Measurements from ENCODE around the gene PHEX. TPM values are rescaled to one million over a fixed set of nuclear protein-coding genes. Genes with fewer than 3 reads are reported as not detected.

The PHEX gene
- total RNA-seq, 1 experiment from 2014 or later, result 0.27 TPM

DNA sequence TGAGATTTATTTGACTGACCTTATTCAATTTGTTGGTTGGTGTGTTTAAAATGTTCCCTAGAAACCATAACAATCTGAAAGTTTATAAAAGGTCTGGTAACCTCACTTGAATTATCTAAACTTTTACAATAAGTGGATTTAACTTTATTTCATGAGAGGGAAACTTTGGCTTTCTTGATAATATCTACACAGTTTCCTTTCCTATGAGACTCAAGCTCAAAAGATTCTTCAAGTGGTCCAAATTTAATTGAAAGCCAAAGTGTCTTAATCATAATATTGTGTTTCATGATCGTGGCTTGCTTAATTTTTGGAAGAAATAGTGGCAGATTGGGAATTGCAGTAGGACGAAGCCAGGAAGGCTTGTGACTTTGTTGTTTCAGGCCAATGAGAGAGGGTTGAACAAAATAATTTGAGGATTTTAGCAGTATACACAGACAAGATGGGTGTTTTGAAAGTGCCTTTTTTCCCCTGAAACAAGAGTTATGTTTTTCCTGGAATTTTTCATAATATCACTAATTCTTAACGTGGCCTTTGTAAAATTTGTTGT is 55.0 kb downstream of the PHEX start:
- ChIA-PET POLR2A (no interaction called here), CTCF (no interaction called here), RAD21 (ENCODE audit: low non-redundant PET in 1 of 2, low total read pairs in 2 of 2, uncharacterized antibody in 2 of 2, unreplicated experiment in 2 of 2) (no interaction called here)
- Histone ChIP-seq H3K9me3 (ENCODE audit: control insufficient read depth in 1 of 2, insufficient read depth in 1 of 2, low read depth in 1 of 2, low read length in 2 of 2) (no peaks in the 10 kb centered on the region), H4K20me1 (ENCODE audit: insufficient read depth) (no peaks in the 10 kb centered on the region), H3K79me2 (ENCODE audit: insufficient read depth, low read length) (no peaks in the 10 kb centered on the region), H3K27me3 (ENCODE audit: insufficient read depth, low read length) (no peaks in the 10 kb centered on the region), H3K4me2 (ENCODE audit: low read length) (no peak overlapping the region), H3K9me2 (ENCODE audit: insufficient read depth) (no peaks in the 10 kb centered on the region), H2AFZ (ENCODE audit: low read depth, low read length, poor library complexity, severe bottlenecking) (no peak overlapping the region), H3K36me3 (ENCODE audit: control insufficient read depth in 1 of 2, insufficient read depth in 2 of 2, low read length in 2 of 2) (no peaks in the 10 kb centered on the region), H3K27ac (ENCODE audit: low read depth, low read length) (no peak overlapping the region), H3K4me3 (replicated peaks in 1 of 2; ENCODE audit: low read depth in 1 of 2, low read length in 2 of 2) (no peak overlapping the region), H3K4me1 (ENCODE audit: control insufficient read depth in 1 of 2, insufficient read depth in 2 of 2, low read length in 2 of 2) (no peaks in the 10 kb centered on the region), H3K9ac (ENCODE audit: low read length) (no peak overlapping the region)
- intact Hi-C loops (cut with micrococcal nuclease), result no loop called here
- TF ChIP-seq, protein P1, sequence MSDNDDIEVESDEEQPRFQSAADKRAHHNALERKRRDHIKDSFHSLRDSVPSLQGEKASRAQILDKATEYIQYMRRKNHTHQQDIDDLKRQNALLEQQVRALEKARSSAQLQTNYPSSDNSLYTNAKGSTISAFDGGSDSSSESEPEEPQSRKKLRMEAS (IDR thresholded peaks at IDR 0.05), result no peak
- TF ChIP-seq EZH2 (IDR thresholded peaks at IDR 0.05) (no peak), RAD21 (IDR thresholded peaks at IDR 0.05; ENCODE audit: low read depth) (no peak), EZH2phosphoT487 (IDR thresholded peaks at IDR 0.05; ENCODE audit: borderline replicate concordance) (no peak), POLR2A (IDR thresholded peaks at IDR 0.05; ENCODE audit: borderline replicate concordance, extremely low read depth, insufficient read depth, insufficient read length) (no peak), FOSL1 (IDR thresholded peaks at IDR 0.05; ENCODE audit: low read depth) (no peak), ELF1 (IDR thresholded peaks at IDR 0.05; ENCODE audit: borderline replicate concordance, low read depth) (no peak)
- TF ChIP-seq, protein P2, sequence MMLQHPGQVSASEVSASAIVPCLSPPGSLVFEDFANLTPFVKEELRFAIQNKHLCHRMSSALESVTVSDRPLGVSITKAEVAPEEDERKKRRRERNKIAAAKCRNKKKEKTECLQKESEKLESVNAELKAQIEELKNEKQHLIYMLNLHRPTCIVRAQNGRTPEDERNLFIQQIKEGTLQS (IDR thresholded peaks at IDR 0.05), result no peak
- BruUV-seq (replicated peaks), result no TSS peak
- ATAC-seq (no peak), DNase-seq (ENCODE audit: low read depth, low spot score) (no peak)

DNA sequence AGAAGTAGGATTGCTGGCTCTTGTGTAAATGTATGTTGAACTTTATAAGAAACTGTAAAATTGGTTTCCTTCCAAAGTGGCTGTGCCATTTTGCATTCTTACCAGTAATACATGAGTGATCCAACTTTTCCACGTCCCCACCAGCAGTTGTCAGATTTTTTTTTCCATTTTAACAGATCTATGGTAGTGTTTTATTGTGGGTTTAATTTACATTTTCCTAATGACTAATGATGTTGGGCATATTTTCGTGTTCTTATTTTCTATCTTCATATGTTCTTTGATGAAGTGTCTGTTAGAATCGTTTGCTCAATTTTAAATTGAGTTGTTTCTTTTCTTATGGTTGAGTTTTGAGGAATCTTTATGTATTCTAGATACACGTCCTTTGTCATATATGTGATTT is 56.2 kb downstream of the PHEX start:
- DNase-seq (ENCODE audit: low read depth, low spot score) (no peak), ATAC-seq (no peak)
- no peaks in the 10 kb centered on the region for H3K27me3 ChIP-seq (ENCODE audit: insufficient read depth, low read length)
- H3K4me3 ChIP-seq (replicated peaks in 1 of 2; ENCODE audit: low read depth in 1 of 2, low read length in 2 of 2), result no peak overlapping the region
- ChIA-PET RAD21 (ENCODE audit: low non-redundant PET in 1 of 2, low total read pairs in 2 of 2, uncharacterized antibody in 2 of 2, unreplicated experiment in 2 of 2) (no interaction called here), CTCF (no interaction called here), POLR2A (no interaction called here)
- no peak overlapping the region for H3K9ac ChIP-seq (ENCODE audit: low read length)
- no peaks in the 10 kb centered on the region for H3K9me3 ChIP-seq (ENCODE audit: control insufficient read depth in 1 of 2, insufficient read depth in 1 of 2, low read depth in 1 of 2, low read length in 2 of 2)
- H4K20me1 ChIP-seq (ENCODE audit: insufficient read depth), result no peaks in the 10 kb centered on the region
- H2AFZ ChIP-seq (ENCODE audit: low read depth, low read length, poor library complexity, severe bottlenecking), result no peak overlapping the region
- no peak overlapping the region for H3K4me2 ChIP-seq (ENCODE audit: low read length)
- no peak overlapping the region for H3K27ac ChIP-seq (ENCODE audit: low read depth, low read length)
- no peaks in the 10 kb centered on the region for H3K4me1 ChIP-seq (ENCODE audit: control insufficient read depth in 1 of 2, insufficient read depth in 2 of 2, low read length in 2 of 2)
- H3K9me2 ChIP-seq (ENCODE audit: insufficient read depth), result no peaks in the 10 kb centered on the region
- BruUV-seq (replicated peaks), result no TSS peak
- intact Hi-C loops (cut with micrococcal nuclease), result no loop called here
- H3K36me3 ChIP-seq (ENCODE audit: control insufficient read depth in 1 of 2, insufficient read depth in 2 of 2, low read length in 2 of 2), result no peaks in the 10 kb centered on the region
- no peaks in the 10 kb centered on the region for H3K79me2 ChIP-seq (ENCODE audit: insufficient read depth, low read length)
- TF ChIP-seq FOSL1 (IDR thresholded peaks at IDR 0.05; ENCODE audit: low read depth) (no peak), POLR2A (IDR thresholded peaks at IDR 0.05; ENCODE audit: borderline replicate concordance, extremely low read depth, insufficient read depth, insufficient read length) (no peak), ELF1 (IDR thresholded peaks at IDR 0.05; ENCODE audit: borderline replicate concordance, low read depth) (no peak), CEBPB (IDR thresholded peaks at IDR 0.05; ENCODE audit: low read depth) (no peak), SRF (IDR thresholded peaks at IDR 0.05; ENCODE audit: low read depth) (no peak), TCF7L2 (IDR thresholded peaks at IDR 0.05; ENCODE audit: borderline replicate concordance, extremely low read depth, insufficient read depth, insufficient read length) (no peak), SIN3A (IDR thresholded peaks at IDR 0.05; ENCODE audit: low read depth) (no peak), RAD21 (IDR thresholded peaks at IDR 0.05; ENCODE audit: low read depth) (no peak), EZH2phosphoT487 (IDR thresholded peaks at IDR 0.05; ENCODE audit: borderline replicate concordance) (no peak), ZFX (IDR thresholded peaks at IDR 0.05) (no peak), EZH2 (IDR thresholded peaks at IDR 0.05) (no peak)
- TF ChIP-seq, protein P2 (IDR thresholded peaks at IDR 0.05), result no peak
- TF ChIP-seq, protein P1 (IDR thresholded peaks at IDR 0.05), result no peak
- TF ChIP-seq, protein P3, sequence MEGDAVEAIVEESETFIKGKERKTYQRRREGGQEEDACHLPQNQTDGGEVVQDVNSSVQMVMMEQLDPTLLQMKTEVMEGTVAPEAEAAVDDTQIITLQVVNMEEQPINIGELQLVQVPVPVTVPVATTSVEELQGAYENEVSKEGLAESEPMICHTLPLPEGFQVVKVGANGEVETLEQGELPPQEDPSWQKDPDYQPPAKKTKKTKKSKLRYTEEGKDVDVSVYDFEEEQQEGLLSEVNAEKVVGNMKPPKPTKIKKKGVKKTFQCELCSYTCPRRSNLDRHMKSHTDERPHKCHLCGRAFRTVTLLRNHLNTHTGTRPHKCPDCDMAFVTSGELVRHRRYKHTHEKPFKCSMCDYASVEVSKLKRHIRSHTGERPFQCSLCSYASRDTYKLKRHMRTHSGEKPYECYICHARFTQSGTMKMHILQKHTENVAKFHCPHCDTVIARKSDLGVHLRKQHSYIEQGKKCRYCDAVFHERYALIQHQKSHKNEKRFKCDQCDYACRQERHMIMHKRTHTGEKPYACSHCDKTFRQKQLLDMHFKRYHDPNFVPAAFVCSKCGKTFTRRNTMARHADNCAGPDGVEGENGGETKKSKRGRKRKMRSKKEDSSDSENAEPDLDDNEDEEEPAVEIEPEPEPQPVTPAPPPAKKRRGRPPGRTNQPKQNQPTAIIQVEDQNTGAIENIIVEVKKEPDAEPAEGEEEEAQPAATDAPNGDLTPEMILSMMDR (IDR thresholded peaks at IDR 0.05 in 2 of 3, conservative IDR thresholded peaks at IDR 0.05 in 1 of 3; ENCODE audit: borderline replicate concordance in 1 of 3, insufficient read depth in 1 of 3, low read depth in 2 of 3, low read length in 2 of 3), result no peak

All from HCT116 (cell line).